ENCODE results near the gene EIPR1. TPM values are rescaled to one million over a fixed set of nuclear protein-coding genes. Genes with fewer than 3 reads are reported as not detected.
"Not testable (repeated sequence)": the region's sequence is repeated elsewhere in the genome, so short reads cannot be mapped to it uniquely, and the experiment has no call there.

EIPR1 gene
- total RNA-seq, 2 experiments from 2014 or later: 31.0 to 34.6 TPM

DNA sequence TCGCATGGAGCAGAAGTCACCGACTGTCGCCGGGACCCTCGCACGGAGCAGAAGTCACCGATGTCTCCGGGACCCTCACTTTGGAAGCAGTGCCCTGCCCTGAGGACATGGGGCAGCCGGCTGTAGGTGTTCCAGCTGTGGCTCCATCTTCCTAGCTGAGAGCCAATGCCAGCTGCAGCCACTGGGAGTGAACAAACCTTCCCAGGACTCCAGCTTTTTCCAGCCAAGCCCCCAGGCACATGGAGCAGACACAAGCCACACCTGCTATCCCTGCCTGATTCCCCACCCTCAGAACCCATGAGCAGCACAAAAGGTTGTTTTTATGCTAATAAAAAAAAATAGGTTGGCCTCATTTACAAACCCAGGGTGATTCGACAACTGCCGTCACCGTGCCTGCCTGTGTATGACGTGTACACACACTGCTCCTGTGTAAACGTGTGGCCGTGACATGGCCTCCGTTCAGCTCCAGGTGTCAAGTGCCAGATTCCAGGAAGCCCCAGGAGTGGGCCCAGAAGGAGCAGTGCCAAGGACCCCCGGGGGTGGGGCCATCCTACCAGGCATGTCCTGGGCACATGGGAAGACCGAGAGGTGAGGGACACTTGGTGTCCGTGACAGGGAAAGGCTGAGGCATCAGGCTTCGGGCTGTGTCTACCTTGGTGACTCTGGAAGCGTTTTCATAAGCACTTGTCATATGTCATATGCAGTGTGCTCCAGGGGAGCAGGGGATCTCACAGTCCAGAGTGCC, 91.5 kb downstream of the EIPR1 start:
- H3K27ac Mint-ChIP-seq: no peak overlapping the region
- H3K9me3 Mint-ChIP-seq: peaks cover 8% of the 10 kb centered on the region
- H3K4me3 Mint-ChIP-seq: no peak overlapping the region
- no peaks in the 10 kb centered on the region for H3K27me3 Mint-ChIP-seq
- DNase-seq: no peak
- POLR2A ChIA-PET: no interaction called here
- ATAC-seq (ENCODE audit: low read depth): no peak
- peaks cover 3% of the 10 kb centered on the region for H3K4me1 Mint-ChIP-seq
- peaks cover 14% of the 10 kb centered on the region for H3K36me3 Mint-ChIP-seq

DNA sequence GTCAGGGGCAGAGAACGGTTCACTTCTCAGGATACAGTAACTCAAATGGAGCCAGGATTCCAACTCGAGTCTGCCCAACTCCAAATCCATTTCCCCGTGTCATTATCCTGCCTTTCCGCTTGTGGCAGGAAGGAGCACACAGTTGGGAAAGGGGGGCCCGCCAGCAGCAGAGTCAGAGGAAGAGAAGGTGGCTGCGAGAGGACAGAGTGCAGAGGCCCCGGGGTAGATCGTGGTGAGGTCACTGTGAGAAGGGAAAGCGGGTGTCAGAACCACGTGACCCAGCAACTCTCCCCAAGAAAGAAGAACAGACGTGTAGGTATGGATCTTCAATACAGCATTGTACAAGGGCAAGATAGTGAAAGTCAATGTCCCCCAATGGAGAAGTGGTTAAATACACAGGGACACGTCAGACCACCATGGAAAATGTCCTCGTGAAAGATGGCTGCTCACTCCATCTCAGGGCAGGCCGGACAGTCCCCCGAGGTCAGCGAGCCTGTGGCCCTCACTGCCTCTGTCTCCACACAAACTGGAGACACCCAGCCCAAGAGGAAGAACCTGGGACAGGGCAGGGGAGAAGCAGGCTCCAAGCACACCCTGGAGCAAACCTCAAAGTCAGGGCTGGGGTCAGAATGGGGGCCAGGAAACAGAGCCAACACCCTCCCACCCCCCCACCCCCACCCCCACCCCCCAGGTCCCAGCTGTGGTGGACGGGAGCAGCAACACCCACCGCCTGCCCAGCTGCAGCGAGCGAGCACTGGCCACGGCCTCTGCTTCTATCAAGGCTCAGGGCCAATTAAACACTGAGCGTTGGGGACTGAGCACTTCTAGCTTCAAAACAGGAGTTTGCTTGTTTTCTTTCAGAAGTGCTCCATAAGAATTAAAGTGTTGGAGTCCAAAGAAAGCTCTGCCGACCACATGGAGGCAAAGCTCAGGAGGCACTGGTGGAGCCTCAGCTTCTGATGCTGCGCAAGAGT, 92.7 kb downstream of the EIPR1 start:
- H3K27ac Mint-ChIP-seq: no peak overlapping the region
- peaks cover 17% of the 10 kb centered on the region for H3K36me3 Mint-ChIP-seq
- no peak for ATAC-seq (ENCODE audit: low read depth)
- DNase-seq: no peak
- POLR2A ChIA-PET: no interaction called here
- no peaks in the 10 kb centered on the region for H3K27me3 Mint-ChIP-seq
- peaks cover 3% of the 10 kb centered on the region for H3K4me1 Mint-ChIP-seq
- no peak overlapping the region for H3K4me3 Mint-ChIP-seq
- peaks cover 8% of the 10 kb centered on the region for H3K9me3 Mint-ChIP-seq

GRCh38 chr2:3283876-3284656, 93.6 kb downstream of the EIPR1 start:
- H3K4me1 Mint-ChIP-seq; H3K4me3 Mint-ChIP-seq; POLR2A ChIA-PET; H3K27ac Mint-ChIP-seq; DNase-seq; H3K9me3 Mint-ChIP-seq; ATAC-seq (ENCODE audit: low read depth); H3K27me3 Mint-ChIP-seq: not testable (repeated sequence)
- H3K36me3 Mint-ChIP-seq: peaks cover 15% of the 10 kb centered on the region

GRCh38 chr2:3283206-3283605, 94.4 kb downstream of the EIPR1 start:
- H3K27ac Mint-ChIP-seq: no peak overlapping the region
- ATAC-seq (ENCODE audit: low read depth) (no peak), DNase-seq (no peak)
- H3K36me3 Mint-ChIP-seq: peaks cover 18% of the 10 kb centered on the region
- peaks cover 2% of the 10 kb centered on the region for H3K4me1 Mint-ChIP-seq
- POLR2A ChIA-PET: no interaction called here
- H3K27me3 Mint-ChIP-seq: no peaks in the 10 kb centered on the region
- peaks cover 10% of the 10 kb centered on the region for H3K9me3 Mint-ChIP-seq
- no peak overlapping the region for H3K4me3 Mint-ChIP-seq

- H3K27me3 Mint-ChIP-seq: no peaks in the 10 kb centered on the region
- POLR2A ChIA-PET: no interaction called here
These were observed 95.3 kb downstream of the EIPR1 start for GRCh38 chr2:3282056-3282998.

DNA sequence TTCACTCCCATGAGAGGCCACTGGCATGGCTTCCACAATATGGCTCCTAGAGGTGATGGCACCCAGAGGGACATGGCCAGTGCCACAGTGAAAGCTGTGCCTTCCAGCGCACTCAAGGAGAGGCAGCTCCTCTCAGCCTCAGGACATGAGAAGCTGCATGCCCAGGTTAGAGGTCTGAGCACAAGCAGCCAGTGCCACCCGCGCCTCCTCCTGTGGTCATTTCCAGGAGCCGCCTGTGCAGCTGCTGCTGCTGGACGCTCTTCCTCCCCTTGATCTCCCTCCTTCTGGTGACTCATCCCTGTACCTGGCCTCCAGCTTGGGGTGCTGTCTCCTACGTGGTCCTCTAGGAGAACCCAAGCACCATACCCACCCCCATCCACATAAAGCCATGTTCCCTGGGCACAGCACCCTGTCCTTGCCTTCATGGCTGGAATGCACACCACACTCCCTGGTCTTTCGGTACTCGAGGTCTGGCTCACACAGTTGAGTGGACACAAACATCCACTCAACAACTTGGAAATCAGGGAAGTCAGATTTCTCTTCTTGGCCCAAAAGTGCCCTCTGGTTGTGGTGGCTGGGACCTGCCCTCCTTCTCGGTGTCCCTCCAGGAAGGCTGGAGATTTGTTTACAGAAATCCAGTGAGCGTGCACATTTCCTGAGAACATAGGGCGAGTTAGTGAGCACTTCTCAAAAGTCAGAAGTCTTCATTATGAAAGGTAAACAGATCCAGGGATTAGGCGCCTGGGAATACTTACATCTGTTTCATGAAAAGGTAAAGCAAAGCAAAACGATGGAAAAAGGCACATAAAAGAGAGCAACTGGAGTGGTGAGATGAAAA, 96.7 kb downstream of the EIPR1 start:
- H3K4me1 Mint-ChIP-seq: no peaks in the 10 kb centered on the region
- peaks cover 23% of the 10 kb centered on the region for H3K36me3 Mint-ChIP-seq
- H3K9me3 Mint-ChIP-seq: peaks cover 5% of the 10 kb centered on the region
- no peak for DNase-seq
- no peak for ATAC-seq (ENCODE audit: low read depth)
- POLR2A ChIA-PET: no interaction called here
- no peak overlapping the region for H3K27ac Mint-ChIP-seq
- H3K4me3 Mint-ChIP-seq: no peak overlapping the region
- no peaks in the 10 kb centered on the region for H3K27me3 Mint-ChIP-seq

More at GRCh38 chr2:3282056-3282998, 95.3 kb downstream of the EIPR1 start:
- H3K9me3 Mint-ChIP-seq: peaks cover 6% of the 10 kb centered on the region
- H3K4me3 Mint-ChIP-seq: no peak overlapping the region
- H3K36me3 Mint-ChIP-seq: peaks cover 18% of the 10 kb centered on the region
- no peak overlapping the region for H3K27ac Mint-ChIP-seq
- DNase-seq: no peak
- no peak for ATAC-seq (ENCODE audit: low read depth)
- peaks cover 2% of the 10 kb centered on the region for H3K4me1 Mint-ChIP-seq

DNA sequence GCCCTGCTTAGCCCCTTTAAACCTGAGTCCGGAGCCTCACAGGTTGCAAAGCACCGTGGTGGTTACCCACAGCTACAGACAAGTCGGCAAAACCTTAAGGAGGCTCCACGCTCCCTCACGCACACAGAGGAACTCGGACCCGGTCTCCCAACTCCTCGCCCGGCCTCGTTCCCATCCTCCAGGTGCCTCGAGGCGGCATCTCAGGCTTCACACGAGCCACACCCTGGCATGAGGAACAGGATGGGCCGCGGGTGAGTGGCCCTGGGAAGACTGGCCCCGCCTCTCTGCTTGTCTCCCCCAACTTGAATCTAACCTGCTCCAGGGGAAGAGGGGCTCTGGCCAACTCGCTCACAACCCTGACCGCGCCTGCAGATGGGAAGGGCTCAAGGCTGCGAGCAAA, 97.4 kb downstream of the EIPR1 start:
- H3K27ac Mint-ChIP-seq: no peak overlapping the region
- H3K4me3 Mint-ChIP-seq: no peak overlapping the region
- H3K9me3 Mint-ChIP-seq: peaks cover 10% of the 10 kb centered on the region
- POLR2A ChIA-PET: no interaction called here
- H3K27me3 Mint-ChIP-seq: no peaks in the 10 kb centered on the region
- DNase-seq (no peak), ATAC-seq (ENCODE audit: low read depth) (no peak)
- peaks cover 27% of the 10 kb centered on the region for H3K36me3 Mint-ChIP-seq
- H3K4me1 Mint-ChIP-seq: no peaks in the 10 kb centered on the region

DNA sequence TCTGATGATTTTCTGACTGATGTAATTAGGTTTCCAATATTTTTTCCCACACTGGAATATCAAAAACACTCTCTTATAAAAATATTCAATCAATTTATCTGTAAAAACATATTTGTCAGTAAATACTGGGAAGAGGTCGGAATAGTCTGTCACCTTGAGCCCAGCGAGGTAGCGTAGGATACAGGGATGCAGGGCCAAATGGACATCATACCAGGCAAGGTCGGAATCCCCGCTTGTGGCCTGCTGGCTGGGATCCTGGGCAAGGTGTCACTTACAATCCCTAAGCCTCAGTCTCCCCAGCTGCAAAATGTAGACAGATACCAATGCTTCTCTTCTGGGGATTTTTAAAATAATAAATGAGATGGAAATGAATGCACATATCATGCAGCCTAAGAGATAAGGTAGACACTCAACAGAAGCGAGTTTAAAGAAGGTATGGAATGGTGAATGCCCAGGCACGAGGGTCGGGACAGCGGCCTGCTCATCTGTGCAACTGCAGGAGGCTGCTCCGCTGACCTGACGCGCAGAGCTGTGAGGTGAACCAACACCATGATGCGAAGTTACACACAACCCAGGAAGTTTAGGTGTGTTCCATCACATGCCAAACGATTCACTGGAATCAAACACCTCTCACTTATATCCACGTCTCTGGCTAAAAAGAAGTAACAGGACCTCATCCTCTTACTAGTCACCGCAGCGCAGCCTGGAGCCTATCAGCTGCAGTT, 98.2 kb downstream of the EIPR1 start:
- no peak overlapping the region for H3K4me3 Mint-ChIP-seq
- no peaks in the 10 kb centered on the region for H3K4me1 Mint-ChIP-seq
- DNase-seq (no peak), ATAC-seq (ENCODE audit: low read depth) (no peak)
- H3K36me3 Mint-ChIP-seq: peaks cover 34% of the 10 kb centered on the region
- no peak overlapping the region for H3K27ac Mint-ChIP-seq
- no peaks in the 10 kb centered on the region for H3K27me3 Mint-ChIP-seq
- POLR2A ChIA-PET: no interaction called here
- H3K9me3 Mint-ChIP-seq: peaks cover 17% of the 10 kb centered on the region

DNA sequence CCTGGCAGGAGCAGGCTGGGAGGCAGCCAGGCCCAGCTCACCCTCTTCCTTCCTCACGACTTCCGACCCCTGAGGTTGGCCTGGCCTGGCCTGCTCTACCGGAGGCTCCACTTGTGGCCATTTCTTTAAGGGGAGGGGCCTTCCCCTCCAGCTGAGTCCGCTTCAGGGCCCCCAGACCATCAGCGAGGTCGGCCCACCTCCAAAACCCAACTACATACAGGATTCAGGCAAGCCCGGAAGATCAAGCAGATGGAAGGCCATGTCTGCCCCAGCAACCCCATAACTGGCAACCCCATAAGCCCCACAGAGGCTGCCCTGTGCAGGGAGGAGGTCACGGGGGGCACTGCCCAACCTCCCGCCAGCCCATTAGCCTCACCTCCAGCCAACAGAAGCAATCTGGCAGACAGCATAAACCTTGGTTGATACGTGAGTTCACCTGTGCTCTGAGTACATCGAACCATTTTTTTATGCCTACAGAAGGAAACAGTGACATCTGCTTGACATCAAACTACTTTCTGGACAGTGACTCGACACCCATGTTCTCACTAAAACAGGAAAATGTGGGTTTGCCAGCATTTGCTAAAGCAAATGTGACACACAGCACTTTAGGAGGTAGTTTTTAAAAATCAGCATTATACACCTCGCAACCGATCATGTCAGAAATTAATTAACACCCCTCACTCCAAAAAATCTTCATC, 98.9 kb downstream of the EIPR1 start:
- no peak overlapping the region for H3K4me3 Mint-ChIP-seq
- POLR2A ChIA-PET: no interaction called here
- H3K27ac Mint-ChIP-seq: no peak overlapping the region
- no peaks in the 10 kb centered on the region for H3K4me1 Mint-ChIP-seq
- peaks cover 40% of the 10 kb centered on the region for H3K36me3 Mint-ChIP-seq
- H3K9me3 Mint-ChIP-seq: peaks cover 22% of the 10 kb centered on the region
- DNase-seq (no peak), ATAC-seq (ENCODE audit: low read depth) (no peak)
- no peaks in the 10 kb centered on the region for H3K27me3 Mint-ChIP-seq

DNA sequence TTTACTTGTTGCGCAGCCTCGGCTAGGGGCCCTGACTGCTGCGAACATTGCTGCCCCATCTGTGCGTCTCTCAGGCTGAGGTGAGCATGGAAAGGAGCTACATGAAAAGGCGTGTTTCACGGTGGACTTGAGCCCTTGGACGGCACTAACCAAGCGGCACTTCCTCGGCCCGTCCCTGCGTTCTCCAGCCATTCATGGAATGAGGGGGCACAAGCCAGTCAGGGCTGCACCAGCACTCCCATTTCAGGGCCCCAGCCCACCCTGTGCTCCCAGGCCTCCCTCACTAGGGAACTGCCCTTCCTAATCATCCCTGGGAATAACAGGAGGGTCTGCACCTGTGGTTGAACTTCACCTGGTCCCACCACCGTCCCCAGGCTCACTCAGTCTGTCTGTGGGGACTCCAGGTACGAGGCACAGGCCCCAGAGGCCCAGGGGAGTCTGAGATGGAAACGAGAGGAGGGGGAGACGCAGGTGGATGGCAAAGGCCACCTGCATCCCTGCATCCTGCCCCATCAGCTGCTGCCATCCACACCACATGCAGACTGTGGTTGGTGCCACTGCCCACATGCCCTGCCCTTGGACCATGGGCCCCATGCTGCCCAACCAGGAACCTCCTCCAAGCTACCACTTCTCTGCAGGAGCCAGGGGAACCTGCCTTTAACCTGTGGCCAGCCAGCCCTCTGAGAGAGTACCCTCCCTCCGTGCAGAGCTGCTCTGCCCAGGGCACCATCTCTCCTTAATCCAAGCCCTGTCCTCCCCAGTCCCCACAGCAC, 99.7 kb downstream of the EIPR1 start:
- POLR2A ChIA-PET: no interaction called here
- DNase-seq (no peak), ATAC-seq (ENCODE audit: low read depth) (no peak)
- H3K4me1 Mint-ChIP-seq: no peaks in the 10 kb centered on the region
- H3K9me3 Mint-ChIP-seq: peaks cover 22% of the 10 kb centered on the region
- H3K4me3 Mint-ChIP-seq: no peak overlapping the region
- peaks cover 44% of the 10 kb centered on the region for H3K36me3 Mint-ChIP-seq
- H3K27ac Mint-ChIP-seq: no peak overlapping the region
- no peaks in the 10 kb centered on the region for H3K27me3 Mint-ChIP-seq

All from activated naive CD8-positive, alpha-beta T cell treated with anti-CD3 and anti-CD28 coated beads, Interleukin-2, amount 10 ng/mL, durations not matched to agents 7 days and 5 days (primary cell).